Uterus (tissue), 4 donors: ENCODE measurements around the gene ENTPD1. TPM values are rescaled to one million over a fixed set of nuclear protein-coding genes. Genes with fewer than 3 reads are reported as not detected.

Source experiments
- DNase-seq, 2 donors: peaks; one replicate each; pipeline ENCODE4 v3.0.0-alpha.2; 2019 to 2020
- H3K27ac ChIP-seq, 2 donors: fragments of 200-600 bp; sonication (generic); 1 replicate in 1 of 2; 2 replicates in 1 of 2; pipeline ENCODE4 v1.5.1; 2016 to 2018
- H3K27me3 ChIP-seq, 2 donors: fragments of 200-600 bp; sonication (generic); one replicate each; pipeline ENCODE4 v1.5.1; 2018 to 2019; ENCODE audit warnings: control low read depth in 1 of 2
- H3K36me3 ChIP-seq, 2 donors: fragments of 200-600 bp; sonication (generic); one replicate each; pipeline ENCODE4 v1.5.1; 2019; ENCODE audit warnings: control low read depth in 1 of 2
- H3K4me1 ChIP-seq, 2 donors: fragments of 200-600 bp; sonication (generic); one replicate each; pipeline ENCODE4 v1.5.1; 2018 to 2019; ENCODE audit warnings: control low read depth in 1 of 2
- H3K4me3 ChIP-seq, 2 donors: fragments of 200-600 bp; sonication (generic); 1 replicate in 1 of 2; 2 replicates in 1 of 2; pipeline ENCODE4 v1.5.1; 2018 to 2019; ENCODE audit warnings: mild to moderate bottlenecking in 1 of 2
- H3K9me3 ChIP-seq, 2 donors: fragments of 200-600 bp; sonication (generic); one replicate each; pipeline ENCODE4 v1.5.1; 2019; ENCODE audit warnings: control low read depth in 1 of 2
- CTCF ChIP-seq, 4 experiments: fragments of 200-600 bp in 2 of 4; fragments of 450-650 bp in 2 of 4; sonication (generic) in 2 of 4; IDR thresholded peaks; one replicate each; pipeline ENCODE4 v1.5.1; 2016 to 2019; ENCODE audit warnings: antibody characterized with exemption in 4 of 4, mild to moderate bottlenecking in 2 of 4, moderate library complexity in 1 of 4
- POLR2A ChIP-seq, 2 donors: fragments of 450-650 bp; IDR thresholded peaks; one replicate each; pipeline ENCODE4 v1.6.1; 2016; ENCODE audit warnings: antibody characterized with exemption in 2 of 2, mild to moderate bottlenecking in 1 of 2, moderate library complexity in 1 of 2
- intact Hi-C: fragments of 100-400 bp; cut with DNase I; formaldehyde crosslinking; loops from one replicate; pipeline ENCODE4 v1.15.1; 2023; ENCODE audit warnings: low total_unique reads
- total RNA-seq, 4 donors: library from RNA; depleted of rRNA in 3 of 4; stranded (reverse); fragments of >200 nt in 3 of 4; gene quantifications; one replicate each; pipeline versions ENCODE4 v1.1.0 to v1.2.4, GENCODE V29; 2014 to 2023
- donor health status: DM: yes; HTN: yes; CAD: no.

The ENTPD1 gene
- total RNA-seq, 4 donors from 2014 or later = 42.4 to 99.5 (median 69.5) TPM

GRCh38 chr10:95845411-95845810 is 89.4 kb downstream of the ENTPD1 start:
- Histone ChIP-seq H3K4me1 (peaks cover 0 to 5% of the 10 kb centered on the region in 2 donors), H3K9me3 (no peaks in the 10 kb centered on the region), H3K36me3 (no peaks in the 10 kb centered on the region), H3K27ac (peak overlapping the region in 1 of 2 donors; percentile 48), H3K27me3 (no peaks in the 10 kb centered on the region), H3K4me3 (no peak overlapping the region)
- DNase-seq = no peak
- intact Hi-C loops = loop anchor here (10.0 kb wide), 1 partner anchor 151 kb away; the partner anchor contains the start of gene TCTN3
- no peak for TF ChIP-seq POLR2A (IDR thresholded peaks at IDR 0.05)
- TF ChIP-seq CTCF (IDR thresholded peaks at IDR 0.05) = no peak

GRCh38 chr10:95847007-95847406 is 91.0 kb downstream of the ENTPD1 start:
- intact Hi-C loops = loop anchor here (10.0 kb wide), 1 partner anchor 152 kb away; the partner anchor contains the start of gene TCTN3
- no peak for DNase-seq
- Histone ChIP-seq H3K4me3 (no peak overlapping the region), H3K36me3 (no peaks in the 10 kb centered on the region), H3K4me1 (no peaks in the 10 kb centered on the region), H3K27me3 (no peaks in the 10 kb centered on the region), H3K27ac (no peak overlapping the region), H3K9me3 (no peaks in the 10 kb centered on the region)
- no peak for TF ChIP-seq POLR2A (IDR thresholded peaks at IDR 0.05)

- Histone ChIP-seq H3K36me3 (no peaks in the 10 kb centered on the region), H3K27ac (no peak overlapping the region), H3K9me3 (no peaks in the 10 kb centered on the region), H3K27me3 (no peaks in the 10 kb centered on the region), H3K4me3 (no peak overlapping the region), H3K4me1 (no peaks in the 10 kb centered on the region)
- intact Hi-C loops = loop anchor here (10.0 kb wide), 1 partner anchor 154 kb away; the partner anchor contains the start of gene TCTN3
- DNase-seq = no peak
- TF ChIP-seq CTCF (IDR thresholded peaks at IDR 0.05) (no peak), POLR2A (IDR thresholded peaks at IDR 0.05) (no peak)
Measured at GRCh38 chr10:95848841-95849240, 92.9 kb downstream of the ENTPD1 start.

- Histone ChIP-seq H3K27ac (no peak overlapping the region), H3K4me1 (no peaks in the 10 kb centered on the region), H3K27me3 (no peaks in the 10 kb centered on the region), H3K4me3 (no peak overlapping the region), H3K36me3 (no peaks in the 10 kb centered on the region), H3K9me3 (no peaks in the 10 kb centered on the region)
- intact Hi-C loops = no loop called here
- TF ChIP-seq POLR2A (IDR thresholded peaks at IDR 0.05) = no peak
- no peak for TF ChIP-seq CTCF (IDR thresholded peaks at IDR 0.05)
- no peak for DNase-seq
Measured at GRCh38 chr10:95850791-95851190, 94.8 kb downstream of the ENTPD1 start.

- no peak overlapping the region for H3K4me3 ChIP-seq
- no peaks in the 10 kb centered on the region for H3K4me1 ChIP-seq
- no peaks in the 10 kb centered on the region for H3K27me3 ChIP-seq
- intact Hi-C loops = no loop called here
- DNase-seq = no peak
- no peak overlapping the region for H3K27ac ChIP-seq
- no peaks in the 10 kb centered on the region for H3K9me3 ChIP-seq
- no peaks in the 10 kb centered on the region for H3K36me3 ChIP-seq
- TF ChIP-seq POLR2A (IDR thresholded peaks at IDR 0.05) (no peak), CTCF (IDR thresholded peaks at IDR 0.05) (no peak)
Measured at GRCh38 chr10:95860166-95860940, 104.4 kb downstream of the ENTPD1 start.
